OCI-LY7 (cell line): ENCODE results near the gene AVPR2. TPM values are rescaled to one million over a fixed set of nuclear protein-coding genes. Genes with fewer than 3 reads are reported as not detected.

Experiments
- BruUV-seq: library from RNA; stranded (reverse); fragments of 400-500 nt; replicated peaks from 2 replicates; lab custom pipeline; 2021; lab: Mats Ljungman, UMichigan
- CTCF ChIA-PET: fragments of 300-600 bp; sonication (Branson Sonifier 250); formaldehyde crosslinking; loops from one replicate; lab custom pipeline; 2022; ENCODE audit warnings: antibody characterized with exemption; ENCODE audit not compliant: unreplicated experiment; lab: Charles Lee
- POLR2A ChIA-PET: fragments of 300-600 bp; sonication (Branson Sonifier 250); formaldehyde crosslinking; loops from one replicate; lab custom pipeline; 2022; ENCODE audit warnings: antibody characterized with exemption; lab: Charles Lee
- DNase-seq: peaks from one replicate; pipeline ENCODE4 v3.0.0-alpha.2; 2015; ENCODE audit warnings: low spot score
- H2AFZ ChIP-seq: fragments of 200-600 bp; sonication (generic), shearing (Covaris generic); 2 replicates; pipeline ENCODE4 v1.6.1; 2014; ENCODE audit warnings: mild to moderate bottlenecking, antibody characterized with exemption, low read length, moderate library complexity
- H3K27ac ChIP-seq: fragments of 200-600 bp; sonication (generic); 2 replicates; pipeline ENCODE4 v1.5.1; 2014; ENCODE audit warnings: mixed run types, low read depth, mild to moderate bottlenecking, moderate library complexity, low read length, inconsistent platforms; ENCODE audit not compliant: poor library complexity, severe bottlenecking
- H3K36me3 ChIP-seq: fragments of 200-600 bp; sonication (generic); 2 replicates; pipeline ENCODE4 v1.6.1; 2014; ENCODE audit warnings: mild to moderate bottlenecking, antibody characterized with exemption, low read length, moderate library complexity, mixed read lengths; ENCODE audit not compliant: insufficient read depth
- H3K4me1 ChIP-seq: fragments of 200-600 bp; sonication (generic); 2 replicates; pipeline ENCODE4 v1.5.1; 2014; ENCODE audit warnings: mild to moderate bottlenecking, low read length; ENCODE audit not compliant: insufficient read depth, poor library complexity, severe bottlenecking
- H3K4me2 ChIP-seq: fragments of 200-600 bp; sonication (generic); 2 replicates; pipeline ENCODE4 v1.6.1; 2014; ENCODE audit warnings: mild to moderate bottlenecking, low read length
- H3K4me3 ChIP-seq: fragments of 200-600 bp; sonication (generic); 2 replicates; pipeline ENCODE4 v1.5.1; 2014; ENCODE audit warnings: mild to moderate bottlenecking, low read depth, low read length; ENCODE audit not compliant: poor library complexity, severe bottlenecking
- H3K79me2 ChIP-seq: fragments of 200-600 bp; sonication (generic); 2 replicates; pipeline ENCODE4 v1.6.1; 2016; ENCODE audit warnings: low read depth, mild to moderate bottlenecking, low read length, moderate library complexity, mixed read lengths; ENCODE audit not compliant: insufficient read depth
- H3K9me2 ChIP-seq: fragments of 200-600 bp; sonication (generic); 2 replicates; pipeline ENCODE4 v1.6.1; 2016; ENCODE audit warnings: mild to moderate bottlenecking, low read length, mixed read lengths; ENCODE audit not compliant: insufficient read depth
- H3K9me3 ChIP-seq: fragments of 200-600 bp; sonication (generic); 2 replicates; pipeline ENCODE4 v1.6.1; 2014; ENCODE audit warnings: mild to moderate bottlenecking, mixed run types, low read length, mixed read lengths
- H4K20me1 ChIP-seq: fragments of 200-600 bp; sonication (generic); 2 replicates; pipeline ENCODE4 v1.6.1; 2014; ENCODE audit warnings: mild to moderate bottlenecking, antibody characterized with exemption, low read length, moderate library complexity, mixed read lengths; ENCODE audit not compliant: insufficient read depth
- EZH2phosphoT487 ChIP-seq: fragments of 200-600 bp; sonication (generic); IDR thresholded peaks from 2 replicates; pipeline ENCODE4 v1.6.1; 2018; ENCODE audit warnings: low read depth, borderline replicate concordance, mild to moderate bottlenecking, mixed run types, antibody characterized with exemption, low read length, moderate library complexity, mixed read lengths
- intact Hi-C: fragments of 100-400 bp; cut with micrococcal nuclease; formaldehyde crosslinking; loops from one replicate; pipeline ENCODE4 v1.10.0; 2022; ENCODE audit not compliant: unreplicated experiment
- total RNA-seq, 2 experiments: library from RNA; depleted of rRNA in 1 of 2; stranded (reverse); fragments of >200 nt in 1 of 2; shearing (Covaris generic) in 1 of 2; gene quantifications; 2 replicates each; pipeline ENCODE4 v1.2.3, GENCODE V29; 2014 to 2022
- TF ChIP-seq, protein P1 (sequence below): fragments of 200-600 bp; sonication (generic); conservative IDR thresholded peaks from 2 replicates; pipeline ENCODE4 v1.5.1; 2014; ENCODE audit warnings: mild to moderate bottlenecking, antibody characterized with exemption, low read length, moderate library complexity, mixed read lengths

AVPR2 gene
- total RNA-seq, 2 experiments from 2014 or later, result 0.09 TPM; not detected in 1

- H3K79me2 ChIP-seq, result no peaks in the 10 kb centered on the region
- no TSS peak for BruUV-seq
- intact Hi-C loops, result no loop called here
- DNase-seq, result no peak
- H3K4me2 ChIP-seq, result no peak overlapping the region
- no peak overlapping the region for H3K27ac ChIP-seq
- no peak overlapping the region for H2AFZ ChIP-seq
- H3K36me3 ChIP-seq, result no peaks in the 10 kb centered on the region
- ChIA-PET CTCF (no interaction called here), POLR2A (no interaction called here)
- no peaks in the 10 kb centered on the region for H3K4me1 ChIP-seq
- no peaks in the 10 kb centered on the region for H3K9me3 ChIP-seq
- TF ChIP-seq, protein P1, sequence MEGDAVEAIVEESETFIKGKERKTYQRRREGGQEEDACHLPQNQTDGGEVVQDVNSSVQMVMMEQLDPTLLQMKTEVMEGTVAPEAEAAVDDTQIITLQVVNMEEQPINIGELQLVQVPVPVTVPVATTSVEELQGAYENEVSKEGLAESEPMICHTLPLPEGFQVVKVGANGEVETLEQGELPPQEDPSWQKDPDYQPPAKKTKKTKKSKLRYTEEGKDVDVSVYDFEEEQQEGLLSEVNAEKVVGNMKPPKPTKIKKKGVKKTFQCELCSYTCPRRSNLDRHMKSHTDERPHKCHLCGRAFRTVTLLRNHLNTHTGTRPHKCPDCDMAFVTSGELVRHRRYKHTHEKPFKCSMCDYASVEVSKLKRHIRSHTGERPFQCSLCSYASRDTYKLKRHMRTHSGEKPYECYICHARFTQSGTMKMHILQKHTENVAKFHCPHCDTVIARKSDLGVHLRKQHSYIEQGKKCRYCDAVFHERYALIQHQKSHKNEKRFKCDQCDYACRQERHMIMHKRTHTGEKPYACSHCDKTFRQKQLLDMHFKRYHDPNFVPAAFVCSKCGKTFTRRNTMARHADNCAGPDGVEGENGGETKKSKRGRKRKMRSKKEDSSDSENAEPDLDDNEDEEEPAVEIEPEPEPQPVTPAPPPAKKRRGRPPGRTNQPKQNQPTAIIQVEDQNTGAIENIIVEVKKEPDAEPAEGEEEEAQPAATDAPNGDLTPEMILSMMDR, result no peak
- TF ChIP-seq EZH2phosphoT487, result no peak
- H3K4me3 ChIP-seq, result no peak overlapping the region
- no peaks in the 10 kb centered on the region for H4K20me1 ChIP-seq
- H3K9me2 ChIP-seq, result no peaks in the 10 kb centered on the region
Measured at GRCh38 chrX:153865685-153866084, 38.8 kb upstream of the AVPR2 start.

- Histone ChIP-seq H3K4me1 (no peaks in the 10 kb centered on the region), H3K4me3 (no peak overlapping the region), H2AFZ (no peak overlapping the region), H3K4me2 (no peak overlapping the region), H4K20me1 (no peaks in the 10 kb centered on the region), H3K27ac (no peak overlapping the region), H3K9me3 (no peaks in the 10 kb centered on the region), H3K79me2 (no peaks in the 10 kb centered on the region), H3K36me3 (no peaks in the 10 kb centered on the region), H3K9me2 (no peaks in the 10 kb centered on the region)
- ChIA-PET CTCF (no interaction called here), POLR2A (no interaction called here)
- TF ChIP-seq, protein P1, result no peak
- TF ChIP-seq EZH2phosphoT487, result no peak
- no TSS peak for BruUV-seq
- intact Hi-C loops, result no loop called here
- DNase-seq, result no peak
Measured at GRCh38 chrX:153866302-153867019, 38.0 kb upstream of the AVPR2 start.

DNA sequence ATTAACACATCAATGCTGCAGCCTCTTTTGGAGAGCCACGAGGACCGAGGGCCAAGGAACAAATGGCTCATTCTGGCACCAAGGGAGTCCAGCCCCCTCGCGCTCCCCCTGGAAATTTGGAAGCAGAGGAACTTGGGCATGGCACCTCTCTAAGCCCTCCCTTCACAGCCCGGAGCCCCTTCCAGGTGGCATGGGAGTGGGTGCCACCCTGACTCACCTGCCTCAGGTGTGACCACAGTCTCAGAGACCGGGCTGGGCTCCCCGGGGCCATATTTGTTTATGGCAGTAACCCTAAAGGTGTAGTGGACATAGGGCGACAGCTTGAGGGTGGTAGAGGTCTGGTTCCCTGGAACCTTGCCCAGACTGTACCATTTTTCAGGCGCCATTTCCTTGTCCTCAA lies 37.3 kb upstream of the AVPR2 start:
- H3K27ac ChIP-seq, result no peak overlapping the region
- POLR2A ChIA-PET, result no interaction called here
- intact Hi-C loops, result no loop called here
- H3K4me1 ChIP-seq, result no peaks in the 10 kb centered on the region
- DNase-seq, result no peak
- no peaks in the 10 kb centered on the region for H3K9me2 ChIP-seq
- no peaks in the 10 kb centered on the region for H3K36me3 ChIP-seq
- no TSS peak for BruUV-seq
- no peak overlapping the region for H3K4me3 ChIP-seq
- no peak overlapping the region for H2AFZ ChIP-seq
- CTCF ChIA-PET, result no interaction called here
- H3K9me3 ChIP-seq, result no peaks in the 10 kb centered on the region
- no peaks in the 10 kb centered on the region for H4K20me1 ChIP-seq
- no peaks in the 10 kb centered on the region for H3K79me2 ChIP-seq
- no peak overlapping the region for H3K4me2 ChIP-seq
- TF ChIP-seq, protein P1, result no peak
- TF ChIP-seq EZH2phosphoT487, result no peak
